GM18520 (cell line): ENCODE measurements around the gene PIM1.
A peak's percentile ranks its signal among the peaks of the same experiment; 100 is the strongest.
"Not testable (repeated sequence)": the region's sequence is repeated elsewhere in the genome, so short reads cannot be mapped to it uniquely, and the experiment has no call there.

ENCODE experiments used
- ATAC-seq: cut with Tn5 transposase; IDR thresholded peaks from one replicate; pipeline ENCODE4 v1.9.1; 2021; ENCODE audit not compliant: unreplicated experiment

Gene PIM1

DNA sequence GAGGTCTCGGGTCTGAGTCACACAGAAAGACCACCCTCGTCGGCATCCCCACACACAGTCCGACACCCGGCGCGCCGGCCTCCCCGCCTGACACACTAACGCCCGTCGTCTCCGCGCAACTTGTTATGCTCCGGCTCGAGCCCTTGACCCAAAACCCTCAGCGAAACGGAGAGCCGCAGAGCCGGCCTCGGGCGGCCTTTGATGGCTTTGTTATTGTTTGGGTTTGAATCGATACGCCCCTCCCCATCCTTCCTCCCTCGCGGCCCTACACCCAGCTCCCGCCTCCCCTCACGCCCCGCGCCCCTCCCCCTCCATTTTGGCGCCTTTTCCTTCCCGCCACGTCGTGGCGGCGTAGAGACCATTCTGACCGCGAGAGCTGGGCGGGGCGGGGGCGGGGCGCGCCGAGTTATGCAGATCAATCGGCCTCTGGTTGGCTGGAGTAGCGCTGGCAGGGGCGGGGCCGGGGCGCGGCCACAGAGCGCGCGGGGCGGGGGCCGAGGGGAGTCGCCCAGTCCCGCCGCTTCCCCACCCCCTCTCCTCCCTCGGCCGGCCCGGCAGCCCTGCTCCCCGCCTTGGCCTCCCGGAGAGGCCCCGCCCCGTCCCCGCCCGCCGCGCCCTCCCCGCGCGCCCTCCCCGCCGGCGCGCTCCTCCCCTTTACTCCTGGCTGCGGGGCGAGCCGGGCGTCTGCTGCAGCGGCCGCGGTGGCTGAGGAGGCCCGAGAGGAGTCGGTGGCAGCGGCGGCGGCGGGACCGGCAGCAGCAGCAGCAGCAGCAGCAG lies at the start of gene PIM1:
Gene PIM1, plus strand, starts transcription at position 657 of the 777 bp plus-strand sequence. CDS start 424 bp downstream, outside the sequence.
- ATAC-seq = peak; percentile 45

DNA sequence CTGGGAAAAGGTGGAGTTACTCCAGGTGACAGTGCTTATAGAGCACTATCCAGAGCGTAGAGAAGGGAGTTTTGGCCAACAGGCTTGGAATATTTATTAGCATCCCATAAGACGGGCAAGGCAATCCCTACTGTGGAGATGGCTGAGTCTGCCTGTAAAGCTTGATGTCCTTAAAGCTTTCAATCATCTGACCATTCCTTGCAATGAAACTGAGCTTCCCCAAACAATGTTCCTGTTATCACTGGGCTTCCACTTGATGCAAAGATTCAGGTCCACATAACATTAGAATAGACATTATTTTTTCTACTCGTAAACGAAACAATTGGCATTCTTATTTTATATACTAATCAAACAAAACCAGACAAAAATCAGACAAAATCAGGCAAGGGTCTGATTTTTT lies 48.4 kb upstream of the PIM1 start:
- ATAC-seq = no peak

DNA sequence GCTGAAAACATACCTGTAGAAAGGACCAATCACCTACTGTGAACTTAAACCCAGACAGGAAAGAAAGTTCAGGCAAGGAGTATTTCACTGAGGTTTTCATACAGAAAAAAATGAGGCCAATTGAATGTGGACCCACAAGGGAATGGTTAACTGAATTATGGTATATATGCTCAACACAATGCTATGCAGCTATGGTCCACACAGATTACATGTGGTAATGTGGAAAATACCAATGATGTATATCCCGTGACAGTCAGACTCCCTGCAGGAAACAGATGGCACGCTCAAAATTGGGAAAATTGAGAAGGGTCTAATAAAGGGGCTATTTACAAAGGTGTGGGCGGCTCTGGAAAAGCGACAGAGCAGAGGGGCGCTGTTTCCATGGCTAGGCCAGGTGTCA lies 47.1 kb upstream of the PIM1 start:
- ATAC-seq = no peak

DNA sequence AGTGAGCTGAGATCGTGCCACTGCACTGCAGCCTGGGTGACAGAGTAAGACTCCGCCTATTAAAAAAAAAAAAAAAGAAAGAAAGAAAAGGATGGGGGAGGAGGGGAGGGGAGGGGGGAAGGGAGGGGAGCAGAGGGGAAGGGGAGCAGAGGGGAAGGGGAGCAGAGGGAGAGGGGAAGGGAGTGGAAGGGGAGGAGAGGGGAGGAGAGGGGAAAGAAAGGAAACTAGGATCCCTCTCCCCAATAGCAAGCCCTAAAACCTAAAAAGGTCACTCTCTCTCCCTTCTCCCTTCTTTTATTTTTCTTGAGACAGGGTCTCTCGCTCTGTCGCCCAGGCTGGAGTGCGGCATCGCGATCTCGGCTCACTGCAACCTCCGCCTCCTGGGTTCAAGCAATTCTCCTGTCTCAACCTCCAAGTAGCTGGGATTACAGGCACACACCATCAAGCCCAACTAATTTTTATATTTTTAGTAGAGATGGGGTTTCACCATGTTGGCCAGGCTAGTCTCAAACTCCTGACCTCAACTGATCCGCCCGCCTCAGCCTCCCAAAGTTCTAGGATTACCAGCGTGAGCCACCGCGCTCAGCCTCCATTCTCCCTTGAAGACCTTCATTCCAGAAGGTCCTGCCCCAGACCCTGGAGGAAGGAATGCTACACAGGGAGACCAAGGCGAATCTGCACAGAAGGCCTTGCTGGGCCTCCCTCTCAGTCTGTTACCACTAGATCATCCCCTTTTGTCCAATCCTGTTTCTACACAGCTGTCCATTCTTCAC lies 45.8 kb upstream of the PIM1 start:
- no peak for ATAC-seq

DNA sequence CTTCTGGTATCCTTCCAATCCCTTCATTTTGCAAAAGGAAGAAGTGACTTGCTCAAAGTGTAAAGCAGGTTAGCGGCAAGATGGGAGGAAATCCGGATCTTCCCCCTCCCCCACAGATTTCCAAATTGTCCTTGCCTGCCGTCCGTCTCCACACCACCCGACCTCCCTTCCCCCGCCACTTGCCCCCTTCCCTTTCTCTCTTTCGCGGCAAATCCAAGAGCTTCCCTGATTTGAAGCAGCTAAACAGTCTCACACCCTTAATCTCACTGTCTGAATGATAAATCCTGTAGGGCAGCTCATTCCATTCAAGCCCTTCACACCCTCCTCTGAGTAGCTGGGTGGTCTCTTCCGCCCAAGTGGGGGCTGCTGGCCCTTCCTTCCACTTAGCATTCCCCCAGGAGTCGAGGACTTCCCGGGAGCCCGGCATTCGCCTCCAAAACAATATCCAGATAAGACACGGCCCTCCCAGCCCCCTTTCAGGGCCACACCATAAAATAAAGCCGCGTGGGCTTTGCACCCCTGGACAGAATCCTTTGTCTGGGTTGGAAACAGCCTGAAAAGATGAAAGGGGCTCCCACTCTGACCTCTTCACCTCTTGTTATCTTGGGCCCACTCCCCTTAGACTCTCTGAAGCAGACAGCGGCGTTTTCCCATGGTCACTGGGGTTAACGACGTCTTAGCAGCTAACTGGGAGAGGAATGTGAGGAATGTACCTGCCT lies 44.0 kb upstream of the PIM1 start:
- no peak for ATAC-seq

DNA sequence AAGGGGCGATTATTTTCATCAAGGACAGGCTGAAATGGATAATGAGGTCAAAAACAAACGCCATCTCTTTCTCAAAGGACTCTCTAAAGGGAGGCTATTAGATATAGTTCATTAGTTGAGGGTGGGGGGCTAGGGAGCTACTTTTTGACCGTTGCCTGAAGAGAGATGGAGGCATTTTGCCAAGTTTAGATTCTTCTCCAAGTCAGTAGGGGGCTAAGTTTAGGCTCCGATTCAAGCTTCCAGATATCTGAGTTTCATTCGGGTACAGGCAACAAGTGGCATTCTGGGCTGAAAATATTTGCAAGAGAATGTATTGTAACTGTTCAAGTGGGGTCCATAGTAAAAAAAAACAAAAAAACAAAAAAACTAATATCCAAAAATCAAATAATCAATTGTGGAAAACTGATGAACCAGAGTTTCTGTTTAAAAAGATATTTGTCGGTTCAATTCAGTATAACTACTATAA lies 43.4 kb upstream of the PIM1 start:
- ATAC-seq = no peak

DNA sequence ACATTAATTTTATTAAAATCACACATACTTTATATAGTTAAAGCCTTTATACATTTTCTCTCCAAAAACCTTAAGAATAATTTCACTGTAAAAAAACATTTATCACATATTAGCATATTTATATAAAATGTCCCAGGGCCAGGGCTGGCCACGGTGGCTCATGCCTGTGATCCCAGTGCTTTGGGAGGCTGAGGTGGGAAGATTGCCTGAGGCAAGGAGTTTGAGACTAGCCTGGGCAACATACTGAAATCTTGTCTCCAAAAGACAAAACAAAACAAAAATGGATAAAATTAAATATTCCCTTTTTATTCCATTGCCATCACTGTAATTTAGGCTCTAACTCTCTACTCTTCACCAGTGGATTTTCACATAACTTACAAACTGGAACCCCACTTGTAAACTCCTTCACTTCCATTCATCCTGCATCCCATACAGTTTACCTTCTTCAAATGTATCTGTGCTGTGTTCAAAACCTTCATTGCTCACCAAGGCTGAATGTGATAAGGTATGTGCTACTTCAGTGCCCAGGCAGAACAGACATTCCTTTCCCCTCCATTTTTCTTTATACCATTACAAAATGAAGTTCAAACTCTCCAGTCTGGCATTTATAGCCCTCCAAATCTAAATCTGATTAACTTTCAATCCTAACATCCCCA lies 42.9 kb upstream of the PIM1 start:
- no peak for ATAC-seq

DNA sequence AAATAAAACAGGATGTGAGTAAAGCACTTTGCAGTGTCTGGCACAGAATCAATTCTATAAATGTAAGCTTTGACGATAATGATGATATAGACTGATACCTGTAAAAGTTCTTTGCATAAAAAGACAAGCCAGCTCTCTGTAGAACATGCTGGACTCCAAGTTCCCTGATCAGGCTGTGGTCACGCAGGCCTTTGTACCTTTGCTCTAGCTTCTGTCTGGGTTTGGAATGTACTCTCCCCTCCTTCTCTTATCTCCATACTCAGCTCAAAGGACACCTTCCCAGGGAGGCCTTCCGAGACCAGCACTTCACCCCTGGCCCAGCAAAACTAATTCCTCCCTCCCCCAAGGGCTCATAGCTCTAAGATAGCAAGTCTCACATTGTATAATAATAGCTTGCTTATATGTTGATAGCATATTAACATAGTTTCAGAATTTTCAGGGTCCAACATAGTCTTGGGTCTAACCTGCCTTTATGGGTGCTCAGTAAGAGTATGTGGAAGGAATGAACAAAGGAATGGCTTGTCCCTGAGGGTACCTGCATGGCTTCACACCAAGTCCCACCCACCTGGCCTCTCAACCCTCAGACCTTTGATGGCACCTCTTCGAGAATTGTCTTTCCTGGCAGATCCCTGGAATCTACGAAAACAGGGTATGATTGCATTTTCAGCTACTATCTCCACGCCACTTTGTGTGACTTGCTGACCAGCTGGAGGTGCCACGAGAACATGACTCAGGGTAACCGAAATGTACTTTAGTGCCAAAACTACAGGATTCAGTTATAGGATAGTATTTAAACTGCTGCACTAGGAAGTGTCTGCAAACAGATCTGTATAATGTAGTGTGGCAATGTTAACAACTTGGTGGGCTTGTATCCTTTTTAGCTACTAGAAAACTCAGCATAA lies 41.7 kb upstream of the PIM1 start:
- ATAC-seq = no peak

DNA sequence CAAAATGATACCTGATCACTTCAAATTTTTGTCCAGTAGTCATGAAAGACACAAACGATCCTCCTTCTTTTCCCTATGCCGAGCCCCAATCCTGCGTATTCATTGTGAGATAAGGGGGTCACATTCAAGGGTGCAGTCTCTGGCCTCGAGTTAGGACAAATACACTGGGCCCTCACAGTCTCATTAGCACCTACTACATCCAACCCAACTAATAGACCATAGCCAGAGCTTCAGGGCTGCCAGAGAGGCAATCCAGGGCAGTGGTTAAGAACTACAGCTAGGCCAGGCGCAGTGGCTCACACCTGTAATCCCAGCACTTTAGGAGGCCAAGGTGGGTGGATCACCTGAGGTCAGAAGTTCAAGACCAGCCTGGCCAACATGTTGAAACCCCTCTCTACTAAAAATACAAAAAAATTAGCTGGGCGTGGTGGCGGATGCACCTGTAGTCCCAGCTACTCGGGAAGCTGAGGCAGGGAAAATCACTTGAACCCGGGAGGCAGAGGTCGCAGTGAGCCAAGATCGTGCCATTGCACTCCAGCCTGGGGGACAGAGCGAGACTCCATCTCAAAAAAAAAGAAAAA lies 41.0 kb upstream of the PIM1 start:
- ATAC-seq = not testable (repeated sequence)

DNA sequence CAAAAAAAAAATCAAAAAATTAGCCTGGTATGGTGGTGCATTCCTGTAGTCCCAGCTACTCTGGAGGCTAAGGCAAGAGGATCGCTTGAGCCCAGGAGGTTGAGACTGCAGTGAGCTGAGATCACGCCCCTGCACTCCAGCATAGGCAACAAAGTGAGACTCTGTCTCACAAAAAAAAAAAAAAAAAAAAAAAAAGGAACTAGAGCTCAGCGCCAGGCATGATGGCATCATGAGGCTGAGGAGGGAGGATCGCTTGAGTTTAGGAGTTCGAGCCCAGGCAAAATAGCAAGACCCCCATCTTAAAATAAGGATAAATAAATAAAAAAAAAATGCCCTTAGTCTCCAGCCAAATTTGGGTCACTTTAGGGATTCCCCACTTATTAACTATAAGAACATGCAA lies 40.4 kb upstream of the PIM1 start:
- ATAC-seq = no peak

DNA sequence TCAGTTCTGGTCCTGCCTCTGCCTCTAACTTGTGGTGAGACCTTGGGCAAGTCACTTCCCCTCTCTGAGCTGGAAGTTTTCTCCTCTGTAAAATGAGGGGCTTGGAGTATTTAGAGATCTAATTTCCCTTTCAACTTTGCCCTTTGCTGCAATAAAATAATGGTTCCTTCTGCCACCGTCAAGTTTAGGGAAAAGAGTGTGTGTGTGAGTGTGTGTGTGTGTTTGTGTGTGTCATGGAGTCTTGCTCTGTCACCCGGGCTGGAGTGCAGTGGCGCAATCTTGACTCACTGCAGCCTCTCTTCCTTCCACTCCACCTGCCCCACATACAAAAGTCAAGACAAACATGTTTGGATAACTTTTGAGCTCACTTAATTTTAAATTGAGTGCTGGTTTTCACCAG lies 39.2 kb upstream of the PIM1 start:
- ATAC-seq = no peak

DNA sequence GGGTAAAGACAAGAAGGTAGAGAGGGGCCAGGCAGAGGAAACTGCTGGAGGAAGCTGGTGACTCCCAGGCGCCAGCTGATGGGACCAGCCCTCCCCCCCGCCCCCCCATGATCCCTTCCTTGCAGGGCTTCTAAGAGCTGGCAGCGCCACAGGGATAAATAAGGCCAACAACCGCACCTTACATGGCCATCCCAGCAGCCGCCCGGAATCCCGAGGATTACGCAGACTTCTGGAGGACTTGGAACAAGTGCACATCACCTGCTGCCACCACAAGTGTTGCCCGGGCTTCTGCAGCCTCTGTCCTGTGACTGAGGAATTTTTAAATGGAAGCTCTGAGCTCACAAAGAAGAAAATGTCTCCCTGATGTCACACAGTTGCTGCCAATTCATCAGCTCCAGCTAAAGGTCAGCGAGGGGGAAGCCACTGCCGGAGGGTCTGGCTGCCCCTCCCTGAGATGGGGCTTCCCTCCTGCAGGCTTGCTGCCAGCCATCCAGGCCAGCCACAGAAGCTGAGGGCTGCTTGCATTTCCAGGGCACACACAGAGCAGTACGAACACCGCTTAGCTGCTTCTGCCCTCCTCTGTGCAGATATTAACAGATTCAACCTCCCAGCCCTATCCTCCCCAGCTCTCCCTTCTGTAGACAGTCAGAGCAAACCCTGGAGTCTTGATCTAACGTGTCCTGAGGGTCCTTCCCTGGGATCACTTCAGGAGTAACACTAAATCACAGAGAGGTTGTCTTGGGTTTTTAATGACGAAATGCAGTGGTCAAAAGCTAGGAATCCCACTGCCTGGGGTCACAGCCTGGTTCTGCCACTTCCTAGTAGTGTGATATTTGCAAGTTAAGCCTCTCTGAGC lies 38.6 kb upstream of the PIM1 start:
- ATAC-seq = no peak

DNA sequence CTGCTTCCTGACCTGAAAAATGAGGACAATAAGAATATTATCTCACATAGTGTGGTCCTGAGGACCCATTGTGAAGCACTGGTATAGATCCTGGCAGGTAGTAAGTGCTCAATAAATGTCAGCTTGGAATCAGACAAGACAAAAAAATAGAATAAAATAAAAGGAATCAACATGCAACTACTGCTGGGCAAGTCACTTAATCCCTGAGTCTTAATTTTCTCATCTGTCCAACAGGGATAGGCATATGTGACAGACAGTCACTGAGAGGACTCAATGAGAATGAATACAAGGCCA lies 38.0 kb upstream of the PIM1 start:
- ATAC-seq = no peak

DNA sequence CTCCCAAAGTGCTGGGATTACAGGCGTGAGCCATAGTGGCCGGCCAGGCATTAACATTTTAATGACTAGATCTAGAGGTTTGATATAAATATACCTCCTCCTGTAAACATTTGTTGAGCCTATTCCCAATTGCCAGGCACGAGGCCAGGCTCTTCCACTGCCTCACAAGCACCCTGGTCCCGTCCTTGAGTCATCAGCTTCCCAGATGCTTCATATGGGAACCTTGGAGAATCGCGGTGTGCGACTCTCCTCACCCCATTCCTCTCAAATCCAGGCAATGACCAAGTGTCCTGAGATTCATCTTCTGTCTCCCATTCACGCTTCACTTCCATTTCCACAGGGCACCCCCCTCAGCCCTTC lies 35.9 kb upstream of the PIM1 start:
- ATAC-seq = no peak

DNA sequence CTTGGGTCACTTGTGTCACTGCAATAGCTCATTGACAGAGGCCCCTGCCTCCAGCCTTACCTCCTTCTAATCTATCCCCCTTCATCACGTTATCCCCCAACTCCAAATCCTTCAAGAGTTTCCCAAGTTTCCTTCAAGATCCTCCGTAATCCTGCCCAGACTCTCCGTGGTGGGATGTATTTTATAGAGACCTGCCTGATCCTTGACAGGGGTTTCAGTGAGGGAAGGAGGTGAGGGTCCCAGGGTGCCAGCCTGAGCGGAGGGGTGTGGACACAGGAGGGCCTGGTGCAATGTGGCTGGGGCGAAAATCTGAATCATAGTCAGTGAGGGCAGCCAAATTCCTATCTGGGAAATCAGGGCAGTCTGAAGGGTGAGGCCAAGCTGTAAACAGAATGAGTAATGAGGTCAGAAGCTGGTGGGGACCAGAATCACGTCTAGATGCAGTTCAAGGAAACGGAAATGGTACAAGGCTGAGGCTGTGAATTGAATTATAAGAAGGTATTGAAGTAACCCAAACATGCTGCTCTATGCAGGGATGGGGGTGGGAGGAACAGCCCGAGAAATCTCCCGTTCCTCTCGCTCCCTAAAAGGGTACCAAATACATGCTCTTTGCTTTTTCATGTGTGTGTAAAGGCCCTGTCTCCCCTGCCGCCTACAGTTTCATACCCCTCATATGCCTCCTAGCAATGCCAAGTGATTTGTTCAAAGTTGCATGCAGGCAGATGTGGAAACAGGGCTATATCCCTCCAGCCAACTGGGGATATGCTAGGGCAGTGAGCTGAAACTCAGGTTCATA lies 35.4 kb upstream of the PIM1 start:
- ATAC-seq = no peak

DNA sequence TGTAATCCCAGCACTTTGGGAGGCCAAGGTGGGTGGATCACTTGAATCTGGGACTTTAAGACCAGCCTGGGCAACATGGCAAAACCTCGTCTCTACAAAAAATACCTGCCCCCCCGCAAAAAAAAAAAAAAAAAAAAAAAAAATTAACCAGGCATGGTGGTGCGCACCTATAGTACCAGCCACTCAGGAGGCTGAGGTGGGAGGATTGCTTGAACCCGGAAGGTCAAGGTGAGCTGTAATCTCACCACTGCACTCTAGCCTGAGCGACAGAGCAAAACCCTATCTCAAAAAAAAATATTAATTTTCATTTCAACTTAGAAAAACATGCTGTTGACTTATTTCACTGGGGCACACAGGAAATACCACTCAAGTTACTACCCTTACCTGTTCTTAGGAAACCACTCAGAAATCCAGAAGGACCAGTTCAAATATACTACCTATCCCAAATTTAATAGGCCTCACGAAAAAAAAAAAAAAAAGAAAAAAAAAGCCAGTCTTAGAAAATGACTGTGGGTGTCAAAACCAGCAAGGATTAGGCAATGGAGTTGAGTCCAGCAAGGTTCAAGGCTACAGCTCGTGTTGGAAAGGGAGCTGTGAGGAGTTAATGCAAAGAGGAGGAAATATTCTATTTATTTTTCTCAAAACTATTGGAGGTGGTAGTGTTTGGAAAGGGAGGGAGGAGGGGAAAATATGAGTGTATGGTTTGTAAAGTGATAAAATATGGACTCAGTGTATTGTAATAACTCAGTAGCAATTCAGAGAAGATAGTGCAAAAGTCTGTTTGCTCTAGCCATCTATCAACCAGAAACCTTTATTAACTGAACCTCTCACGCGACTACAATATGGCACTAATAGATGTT lies 33.9 kb upstream of the PIM1 start:
- no peak for ATAC-seq

DNA sequence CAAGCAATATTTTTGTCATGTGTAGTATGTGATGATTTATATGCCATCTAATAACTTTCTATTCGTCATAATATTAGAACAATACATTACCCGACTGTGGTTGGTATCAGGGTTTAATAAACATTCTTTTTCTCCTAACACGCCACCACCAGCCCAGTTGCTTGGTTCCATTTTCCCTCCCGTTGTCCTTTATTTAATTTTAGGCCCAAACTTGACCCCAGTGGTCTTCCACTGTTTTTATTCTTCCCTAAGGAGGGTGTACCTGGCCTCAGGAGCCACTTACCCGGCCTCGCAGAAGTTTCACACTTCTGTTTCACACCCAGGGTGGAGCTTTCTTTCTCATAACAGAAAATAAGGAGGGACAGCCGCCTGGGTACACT lies 33.1 kb upstream of the PIM1 start:
- no peak for ATAC-seq
